Peyer's patch (tissue), 4 donors: ENCODE data around the gene RASA3. TPM values are rescaled to one million over a fixed set of nuclear protein-coding genes. Genes with fewer than 3 reads are reported as not detected.

Experiments
- DNase-seq, 3 donors: peaks; one replicate each; pipeline ENCODE4 v3.0.0-alpha.2; 2017 to 2019
- H3K27ac ChIP-seq, 4 donors: fragments of 200-600 bp; sonication (generic); one replicate each; pipeline ENCODE4 v1.5.1; 2016 to 2019
- H3K27me3 ChIP-seq, 2 donors: fragments of 200-600 bp; sonication (generic); one replicate each; pipeline ENCODE4 v1.5.1; 2019
- H3K36me3 ChIP-seq, 3 donors: fragments of 200-600 bp; sonication (generic); one replicate each; pipeline ENCODE4 v1.5.1; 2016 to 2019
- H3K4me1 ChIP-seq, 4 donors: fragments of 200-600 bp; sonication (generic); one replicate each; pipeline ENCODE4 v1.5.1; 2016 to 2019
- H3K4me3 ChIP-seq, 4 donors: fragments of 200-600 bp; sonication (generic); 1 replicate in 3 of 4; 2 replicates in 1 of 4; pipeline ENCODE4 v1.5.1; 2016 to 2019; ENCODE audit warnings: mild to moderate bottlenecking in 1 of 4
- H3K9me3 ChIP-seq, 4 donors: fragments of 200-600 bp; sonication (generic); one replicate each; pipeline ENCODE4 v1.5.1; 2016 to 2019; ENCODE audit warnings: mild to moderate bottlenecking in 1 of 4
- CTCF ChIP-seq, 6 experiments: fragments of 450-650 bp in 4 of 6; fragments of 200-600 bp in 2 of 6; sonication (generic) in 1 of 6; IDR thresholded peaks; one replicate each; pipeline ENCODE4 v1.5.1; 2017 to 2019; ENCODE audit warnings: antibody characterized with exemption in 6 of 6, mild to moderate bottlenecking in 3 of 6, moderate library complexity in 1 of 6
- POLR2A ChIP-seq, 2 donors: fragments of 450-650 bp; IDR thresholded peaks; one replicate each; pipeline ENCODE4 v1.5.1; 2017; ENCODE audit warnings: antibody characterized with exemption in 2 of 2, mild to moderate bottlenecking in 2 of 2, moderate library complexity in 2 of 2
- total RNA-seq, 4 donors: library from RNA; depleted of rRNA; stranded (reverse); fragments of >200 nt; gene quantifications; one replicate each; pipeline ENCODE4 v1.1.0, GENCODE V29; 2016

RASA3 gene
- total RNA-seq, 4 donors from 2014 or later = 3.5 to 41.3 (median 6.9) TPM

GRCh38 chr13:113937527-113938180 is 194.8 kb downstream of the RASA3 start:
- TF ChIP-seq POLR2A (IDR thresholded peaks at IDR 0.05) (no peak), CTCF (IDR thresholded peaks at IDR 0.05) (no peak)
- H3K4me1 ChIP-seq = peaks cover 0 to 20% (median 0%) of the 10 kb centered on the region in 4 donors
- H3K36me3 ChIP-seq = no peaks in the 10 kb centered on the region
- no peaks in the 10 kb centered on the region for H3K27me3 ChIP-seq
- no peaks in the 10 kb centered on the region for H3K9me3 ChIP-seq
- no peak overlapping the region for H3K4me3 ChIP-seq
- no peak overlapping the region for H3K27ac ChIP-seq
- no peak for DNase-seq

- TF ChIP-seq CTCF (IDR thresholded peaks at IDR 0.05) = no peak
- no peak for TF ChIP-seq POLR2A (IDR thresholded peaks at IDR 0.05)
- no peak overlapping the region for H3K27ac ChIP-seq
- DNase-seq = peak in 1 of 3 donors; percentile 42
- no peak overlapping the region for H3K4me3 ChIP-seq
- peaks cover 0 to 20% (median 0%) of the 10 kb centered on the region in 4 donors for H3K4me1 ChIP-seq
- no peaks in the 10 kb centered on the region for H3K27me3 ChIP-seq
- H3K36me3 ChIP-seq = no peaks in the 10 kb centered on the region
- no peaks in the 10 kb centered on the region for H3K9me3 ChIP-seq
Measured at GRCh38 chr13:113937073-113937472, 195.3 kb downstream of the RASA3 start.

DNA sequence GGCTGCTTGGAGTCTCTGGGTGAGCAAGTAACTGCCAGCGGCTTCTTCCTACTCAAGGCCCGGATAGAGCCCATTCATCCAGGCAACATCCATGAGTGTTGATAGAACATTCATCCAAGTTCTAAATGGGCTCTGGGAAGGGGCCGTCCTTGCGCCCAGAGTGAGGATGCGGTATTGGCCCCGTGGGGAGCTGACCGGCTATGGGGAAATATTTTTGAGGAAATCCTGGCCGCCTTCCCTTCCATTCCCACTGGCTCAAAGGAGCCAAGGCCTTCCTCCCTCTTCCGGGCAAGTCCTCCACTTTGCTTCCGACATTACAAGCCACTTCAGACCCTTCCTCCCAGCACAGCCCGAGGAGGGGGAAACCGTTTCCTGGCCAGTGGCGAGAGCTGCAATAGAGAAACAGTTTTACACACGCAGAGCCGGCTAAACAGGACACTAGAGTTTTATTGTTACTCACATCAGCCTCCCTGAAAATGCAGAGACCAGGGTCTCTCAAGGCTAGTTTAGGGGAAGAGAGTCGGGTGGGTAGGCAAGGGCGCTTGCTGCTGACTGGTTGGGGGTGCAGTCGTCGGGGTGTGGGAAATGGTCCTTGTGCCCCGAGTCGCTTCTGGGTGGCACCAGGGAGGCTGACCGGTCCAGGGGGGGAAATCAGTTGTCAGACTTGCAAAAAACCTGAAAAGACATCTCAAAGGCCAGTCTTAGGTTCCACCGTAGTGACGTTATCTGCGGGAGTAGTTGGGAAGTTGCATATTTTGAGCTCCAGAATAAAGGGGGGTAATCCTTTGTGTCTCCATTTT is 196.1 kb downstream of the RASA3 start:
- Histone ChIP-seq H3K36me3 (no peaks in the 10 kb centered on the region), H3K27me3 (no peaks in the 10 kb centered on the region), H3K4me1 (peaks cover 0 to 20% (median 0%) of the 10 kb centered on the region in 4 donors), H3K4me3 (no peak overlapping the region), H3K27ac (no peak overlapping the region), H3K9me3 (no peaks in the 10 kb centered on the region)
- TF ChIP-seq POLR2A (IDR thresholded peaks at IDR 0.05) = no peak
- no peak for TF ChIP-seq CTCF (IDR thresholded peaks at IDR 0.05)
- DNase-seq = peak in 2 of 3 donors; percentile 37 to 39

DNA sequence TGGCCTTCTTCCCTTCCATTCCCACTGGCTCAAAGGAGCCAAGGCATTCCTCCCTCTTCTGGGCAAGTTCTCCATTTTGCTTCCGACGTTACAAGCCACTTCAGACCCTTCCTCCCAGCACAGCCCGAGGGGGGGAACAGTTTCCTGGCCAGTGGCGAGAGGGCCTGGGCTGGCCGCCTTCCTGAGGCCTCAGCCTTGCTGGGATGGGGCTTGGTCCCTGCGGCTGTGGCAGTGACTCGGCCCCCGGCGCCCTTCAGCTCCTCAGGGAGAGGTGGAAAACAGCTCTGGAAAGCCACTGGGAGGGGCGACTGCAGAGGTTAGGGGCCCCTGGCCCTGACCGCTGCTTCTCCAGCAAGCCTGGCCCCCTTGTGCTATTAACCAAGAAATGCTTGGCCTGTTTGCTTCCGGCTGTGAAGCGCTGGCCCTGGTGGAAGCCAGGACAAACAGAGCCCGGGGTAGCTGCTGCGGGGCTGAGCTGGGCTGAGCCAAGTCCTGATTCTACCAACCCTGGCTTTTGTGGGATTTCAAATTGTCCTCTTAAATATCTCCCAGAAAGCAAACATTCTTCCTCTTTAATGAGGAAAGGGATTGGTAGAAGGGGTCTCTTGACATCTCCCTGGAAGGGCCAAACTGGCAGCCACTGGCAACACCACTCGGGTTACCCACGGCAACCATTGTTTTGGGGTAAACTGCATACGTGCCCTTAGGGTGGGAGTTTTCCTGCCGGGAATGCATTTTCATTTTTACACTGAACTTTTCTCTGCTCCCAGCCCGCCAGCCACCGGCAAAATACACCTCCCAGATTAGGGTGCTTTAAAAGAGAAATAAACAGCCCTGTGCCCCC is 197.2 kb downstream of the RASA3 start:
- Histone ChIP-seq H3K36me3 (no peaks in the 10 kb centered on the region), H3K27ac (peak overlapping the region in 1 of 4 donors; percentile 52), H3K4me3 (no peak overlapping the region), H3K27me3 (no peaks in the 10 kb centered on the region), H3K4me1 (peaks cover 0 to 20% (median 0%) of the 10 kb centered on the region in 4 donors), H3K9me3 (no peaks in the 10 kb centered on the region)
- DNase-seq = peak in 2 of 3 donors; percentile 38 to 40
- TF ChIP-seq CTCF (IDR thresholded peaks at IDR 0.05) (no peak), POLR2A (IDR thresholded peaks at IDR 0.05) (no peak)

GRCh38 chr13:113934576-113934975 is 197.8 kb downstream of the RASA3 start:
- peak in 2 of 3 donors; percentile 34 to 39 for DNase-seq
- Histone ChIP-seq H3K4me1 (peaks cover 0 to 20% (median 0%) of the 10 kb centered on the region in 4 donors), H3K9me3 (no peaks in the 10 kb centered on the region), H3K27me3 (no peaks in the 10 kb centered on the region), H3K36me3 (no peaks in the 10 kb centered on the region), H3K27ac (peak overlapping the region in 1 of 4 donors; percentile 52), H3K4me3 (no peak overlapping the region)
- TF ChIP-seq CTCF (IDR thresholded peaks at IDR 0.05) = no peak
- no peak for TF ChIP-seq POLR2A (IDR thresholded peaks at IDR 0.05)
